Stomach (tissue), 9 donors: Measurements from ENCODE around the gene FBXO38. TPM values are rescaled to one million over a fixed set of nuclear protein-coding genes. Genes with fewer than 3 reads are reported as not detected.

ENCODE experiments used
- DNase-seq, 2 donors: peaks; one replicate each; pipeline versions ENCODE4 v3.0.0 to v3.0.0-alpha.2; 2013 to 2019
- H3K27ac ChIP-seq, 5 donors: fragments of 200-600 bp in 4 of 5; sonication (generic) in 4 of 5; one replicate each; pipeline ENCODE4 v1.5.1; 2013 to 2019; ENCODE audit warnings: mild to moderate bottlenecking in 1 of 5, moderate library complexity in 1 of 5
- H3K27me3 ChIP-seq, 3 donors: fragments of 200-600 bp; sonication (generic); one replicate each; pipeline ENCODE4 v1.5.1; 2017 to 2019; ENCODE audit warnings: mixed run types in 1 of 3
- H3K36me3 ChIP-seq, 4 donors: fragments of 200-600 bp; sonication (generic); 1 replicate in 3 of 4; 2 replicates in 1 of 4; pipeline ENCODE4 v1.5.1; 2016 to 2019
- H3K4me1 ChIP-seq, 4 donors: fragments of 200-600 bp; sonication (generic); one replicate each; pipeline ENCODE4 v1.5.1; 2016 to 2019
- H3K4me3 ChIP-seq, 4 donors: fragments of 200-600 bp; sonication (generic) in 3 of 4; one replicate each; pipeline ENCODE4 v1.5.1; 2016 to 2019; ENCODE audit warnings: mild to moderate bottlenecking in 1 of 4
- H3K9me3 ChIP-seq, 4 donors: fragments of 200-600 bp; sonication (generic); one replicate each; pipeline ENCODE4 v1.5.1; 2016 to 2019
- CTCF ChIP-seq, 7 experiments: fragments of 450-650 bp in 4 of 7; fragments of 200-600 bp in 3 of 7; sonication (generic) in 3 of 7; IDR thresholded peaks; one replicate each; pipeline ENCODE4 v1.5.1; 2016 to 2019; ENCODE audit warnings: antibody characterized with exemption in 7 of 7, control low read depth in 2 of 7, mild to moderate bottlenecking in 1 of 7
- EP300 ChIP-seq: sonication (generic); formaldehyde crosslinking; IDR thresholded peaks from one replicate; pipeline ENCODE4 v1.6.1; 2017; ENCODE audit warnings: antibody characterized with exemption
- POLR2A ChIP-seq, 4 donors: fragments of 450-650 bp; IDR thresholded peaks; one replicate each; pipeline ENCODE4 v1.6.1; 2016; ENCODE audit warnings: antibody characterized with exemption in 4 of 4, control low read depth in 2 of 4, mild to moderate bottlenecking in 1 of 4, moderate library complexity in 1 of 4
- POLR2AphosphoS5 ChIP-seq, 3 donors: sonication (generic); formaldehyde crosslinking; IDR thresholded peaks; one replicate each; pipeline ENCODE4 v1.6.1; 2016; ENCODE audit warnings: antibody characterized with exemption in 3 of 3
- WGBS, 5 donors: extraction: QIAGEN DNeasy Blood & Tissue Kit in 3 of 5; methylation state at CpG; one replicate each; pipeline versions ENCODE4 v1.1.5 to v1.1.7; 2013 to 2018; 5-methylcytosine and 5-hydroxymethylcytosine counted together
- intact Hi-C: fragments of 100-400 bp; cut with DNase I; formaldehyde crosslinking; loops from one replicate; pipeline ENCODE4 v1.15.1; 2023; ENCODE audit warnings: low total_unique reads
- polyA plus RNA-seq, 3 donors: library from polyadenylated mRNA; stranded (reverse); fragments of 200-250 nt; gene quantifications; one replicate each; pipeline ENCODE4 v1.2.3, GENCODE V29; 2013
- small RNA-seq, 4 donors: library from RNA; depleted of rRNA; stranded (forward); fragments of <200 nt; gene quantifications; one replicate each; pipeline ENCODE3, GENCODE V24; 2016
- total RNA-seq, 5 donors: library from RNA; depleted of rRNA; stranded (reverse); fragments of >200 nt; gene quantifications; one replicate each; pipeline versions ENCODE4 v1.1.0 to v1.2.3, GENCODE V29; 2014 to 2016
- donor health status: healthy with polysubstance abuse.
- donor health status: Bipolar disorder and iron deficiency.
- donor health status: healthy.

Gene FBXO38
- total and polyA plus RNA-seq, 8 donors: 10.7 to 119 (median 16.6) TPM

GRCh38 chr5:148492351-148492750 lies 108.6 kb downstream of the FBXO38 start:
- 36 to 68% (median 49%) methylated on average over 1 of the region's 1 CpG for WGBS, 5 donors
- H3K27me3 ChIP-seq: no peaks in the 10 kb centered on the region
- H3K36me3 ChIP-seq: no peaks in the 10 kb centered on the region
- intact Hi-C loops: no loop called here
- peaks cover 0 to 4% (median 0%) of the 10 kb centered on the region in 4 donors for H3K4me1 ChIP-seq
- H3K4me3 ChIP-seq: no peak overlapping the region
- H3K9me3 ChIP-seq: no peaks in the 10 kb centered on the region
- no peak for TF ChIP-seq POLR2A (IDR thresholded peaks at IDR 0.05)
- no peak for TF ChIP-seq EP300
- no peak for TF ChIP-seq POLR2AphosphoS5 (IDR thresholded peaks at IDR 0.05)
- no peak for TF ChIP-seq CTCF (IDR thresholded peaks at IDR 0.05)
- no peak overlapping the region for H3K27ac ChIP-seq
- DNase-seq: no peak

Small RNAs within 50 kb of the gene (small RNA-seq; reads per million reads assigned to genes)
- 0 reads per million in 4 donors for gene RF00017

Other genes starting within 250 kb of the FBXO38 start
- gene SPINK14, start 215.4 kb upstream of the FBXO38 start, total RNA-seq: not detected
- not detected for gene SPINK14, start 215.4 kb upstream of the FBXO38 start, polyA plus RNA-seq
- not detected for gene SPINK6, start 180.9 kb upstream of the FBXO38 start, total RNA-seq
- gene SPINK6, start 180.9 kb upstream of the FBXO38 start, polyA plus RNA-seq: not detected
- not detected for gene MARCOL, start 145.4 kb upstream of the FBXO38 start, total RNA-seq
- not detected for gene MARCOL, start 145.4 kb upstream of the FBXO38 start, polyA plus RNA-seq
- 1 to 10 TPM in 1 of 5 donors, not detected in 4; 1.5 TPM for gene SPINK13, start 115.2 kb upstream of the FBXO38 start, total RNA-seq
- gene SPINK13, start 115.2 kb upstream of the FBXO38 start, polyA plus RNA-seq: 1 to 10 TPM in 2 of 3 donors, not detected in 1; 1.4 to 9.3 TPM
- gene SPINK7, start 71.5 kb upstream of the FBXO38 start, total RNA-seq: not detected
- 10 to 100 TPM in 1 of 3 donors, 1 to 10 TPM in 1, not detected in 1; 4.9 to 55.8 TPM for gene SPINK7, start 71.5 kb upstream of the FBXO38 start, polyA plus RNA-seq
- gene SPINK9, start 48.4 kb upstream of the FBXO38 start, total RNA-seq: not detected
- gene SPINK9, start 48.4 kb upstream of the FBXO38 start, polyA plus RNA-seq: not detected